Liver (tissue), 9 donors: Measurements from ENCODE around the gene PLAAT4. TPM values are rescaled to one million over a fixed set of nuclear protein-coding genes. Genes with fewer than 3 reads are reported as not detected.

Experiments used
- DNase-seq: peaks from one replicate; pipeline ENCODE4 v3.0.0-alpha.2; 2017; ENCODE audit warnings: low spot score
- H3K27ac ChIP-seq, 2 donors: one replicate each; pipeline ENCODE4 v1.7.0; 2013; ENCODE audit warnings: inconsistent platforms in 2 of 2, low read length in 2 of 2, control low read depth in 1 of 2, low read depth in 1 of 2, mild to moderate bottlenecking in 1 of 2
- H3K27me3 ChIP-seq, 4 donors: one replicate each; pipeline versions ENCODE4 v1.6.1 to v1.7.0; 2013; ENCODE audit warnings: low read length in 3 of 4, inconsistent platforms in 1 of 4, mild to moderate bottlenecking in 1 of 4, moderate library complexity in 1 of 4; ENCODE audit not compliant: control insufficient read depth in 4 of 4, insufficient read depth in 4 of 4
- H3K36me3 ChIP-seq, 4 donors: one replicate each; pipeline versions ENCODE4 v1.6.1 to v1.7.0; 2013; ENCODE audit warnings: low read length in 3 of 4, mild to moderate bottlenecking in 3 of 4, low read depth in 1 of 4, moderate library complexity in 1 of 4; ENCODE audit not compliant: control insufficient read depth in 4 of 4, insufficient read depth in 3 of 4
- H3K4me1 ChIP-seq, 4 donors: one replicate each; pipeline versions ENCODE4 v1.6.1 to v1.7.0; 2013; ENCODE audit warnings: low read length in 3 of 4, mild to moderate bottlenecking in 3 of 4, moderate library complexity in 1 of 4; ENCODE audit not compliant: control insufficient read depth in 4 of 4, insufficient read depth in 4 of 4
- H3K4me3 ChIP-seq, 3 donors: one replicate each; pipeline versions ENCODE4 v1.6.1 to v1.7.0; 2013; ENCODE audit warnings: low read length in 3 of 3, control low read depth in 1 of 3, low read depth in 1 of 3, mild to moderate bottlenecking in 1 of 3
- H3K9ac ChIP-seq, 2 donors: one replicate each; pipeline ENCODE4 v1.7.0; 2013; ENCODE audit warnings: low read length in 2 of 2, mild to moderate bottlenecking in 2 of 2, moderate library complexity in 2 of 2, control low read depth in 1 of 2, low read depth in 1 of 2
- H3K9me3 ChIP-seq, 4 donors: one replicate each; pipeline versions ENCODE4 v1.6.1 to v1.7.0; 2013; ENCODE audit warnings: low read length in 3 of 4; ENCODE audit not compliant: control insufficient read depth in 4 of 4
- EGR1 ChIP-seq, 2 donors: IDR thresholded peaks; 2 replicates each; pipeline ENCODE4 v1.6.1; 2016 to 2018; ENCODE audit warnings: antibody characterized with exemption in 2 of 2, low read depth in 2 of 2
- FOXA1 ChIP-seq: IDR thresholded peaks from 2 replicates; pipeline ENCODE4 v1.6.1; 2016; ENCODE audit warnings: antibody characterized with exemption
- FOXA2 ChIP-seq: IDR thresholded peaks from 2 replicates; pipeline ENCODE4 v1.6.1; 2016; ENCODE audit warnings: antibody characterized with exemption
- GABPA ChIP-seq, 2 donors: IDR thresholded peaks in 1 of 2; conservative IDR thresholded peaks in 1 of 2; 2 replicates each; pipeline ENCODE4 v1.6.1; 2016; ENCODE audit warnings: antibody characterized with exemption in 2 of 2, mild to moderate bottlenecking in 1 of 2, moderate library complexity in 1 of 2
- HNF4A ChIP-seq, 2 donors: conservative IDR thresholded peaks; 2 replicates each; pipeline ENCODE4 v1.6.1; 2016; ENCODE audit warnings: antibody characterized with exemption in 2 of 2, mild to moderate bottlenecking in 2 of 2
- HNF4G ChIP-seq: IDR thresholded peaks from 2 replicates; pipeline ENCODE4 v1.6.1; 2016; ENCODE audit warnings: antibody characterized with exemption
- JUND ChIP-seq, 2 donors: IDR thresholded peaks; 2 replicates each; pipeline ENCODE4 v1.6.1; 2016; ENCODE audit warnings: antibody characterized with exemption in 2 of 2
- NR2F2 ChIP-seq: IDR thresholded peaks from 2 replicates; pipeline ENCODE4 v1.6.1; 2016; ENCODE audit warnings: antibody characterized with exemption
- RAD21 ChIP-seq, 2 donors: IDR thresholded peaks; 2 replicates each; pipeline ENCODE4 v1.6.1; 2016; ENCODE audit warnings: antibody characterized with exemption in 2 of 2, mild to moderate bottlenecking in 2 of 2
- RXRA ChIP-seq, 2 donors: IDR thresholded peaks; 2 replicates each; pipeline ENCODE4 v1.6.1; 2017 to 2018; ENCODE audit warnings: antibody characterized with exemption in 2 of 2, mild to moderate bottlenecking in 1 of 2
- SP1 ChIP-seq: IDR thresholded peaks from 2 replicates; pipeline ENCODE4 v1.6.1; 2018; ENCODE audit warnings: antibody characterized with exemption, mild to moderate bottlenecking
- TAF1 ChIP-seq: conservative IDR thresholded peaks from 2 replicates; pipeline ENCODE4 v1.6.1; 2016; ENCODE audit warnings: antibody characterized with exemption, mild to moderate bottlenecking
- YY1 ChIP-seq: IDR thresholded peaks from 2 replicates; pipeline ENCODE4 v1.6.1; 2016; ENCODE audit warnings: antibody characterized with exemption, mild to moderate bottlenecking
- WGBS: extraction: QIAGEN DNeasy Blood & Tissue Kit; methylation state at CpG from one replicate; pipeline ENCODE4 v1.1.7; 2013; 5-methylcytosine and 5-hydroxymethylcytosine counted together
- polyA plus RNA-seq, 2 donors: library from polyadenylated mRNA; stranded (reverse) in 1 of 2; unstranded in 1 of 2; fragments of 200-250 nt in 1 of 2; fragments of >200 nt in 1 of 2; fragmentation: Nextera tagmentation in 1 of 2; extraction: Ambion mirVana in 1 of 2; gene quantifications; one replicate each; pipeline versions ENCODE4 v1.2.1 to v1.2.3, GENCODE V29; 2013 to 2015
- total RNA-seq, 2 donors: library from RNA; depleted of rRNA; stranded (reverse); fragments of >200 nt; gene quantifications; one replicate each; pipeline ENCODE4 v1.2.3, GENCODE V29; 2014
- TF ChIP-seq, protein P1 (sequence below): fragments of 150-350 bp; IDR thresholded peaks from 2 replicates; pipeline ENCODE4 v1.5.1; 2017; ENCODE audit warnings: improper control_type of control experiment, low read depth, low read length; ENCODE audit not compliant: missing input control
- TF ChIP-seq, protein P2 (sequence below): IDR thresholded peaks from 2 replicates; pipeline ENCODE4 v1.6.1; 2016; ENCODE audit warnings: antibody characterized with exemption
- TF ChIP-seq, protein P3 (sequence below): IDR thresholded peaks from 2 replicates; pipeline ENCODE4 v1.6.1; 2016; ENCODE audit warnings: antibody characterized with exemption
- TF ChIP-seq, protein P4 (sequence below): IDR thresholded peaks from 2 replicates; pipeline ENCODE4 v1.6.1; 2016; ENCODE audit warnings: antibody characterized with exemption, mild to moderate bottlenecking
- TF ChIP-seq, protein P5 (sequence below): IDR thresholded peaks from 2 replicates; pipeline ENCODE4 v1.6.1; 2016; ENCODE audit warnings: antibody characterized with exemption
- donor health status: healthy.
- donor health status: healthy.
- donor health status: healthy.
- donor health status: healthy.
- donor health status: healthy.

The PLAAT4 gene
- total and polyA plus RNA-seq, 4 donors: 4.4 to 86.4 (median 44.8) TPM

DNA sequence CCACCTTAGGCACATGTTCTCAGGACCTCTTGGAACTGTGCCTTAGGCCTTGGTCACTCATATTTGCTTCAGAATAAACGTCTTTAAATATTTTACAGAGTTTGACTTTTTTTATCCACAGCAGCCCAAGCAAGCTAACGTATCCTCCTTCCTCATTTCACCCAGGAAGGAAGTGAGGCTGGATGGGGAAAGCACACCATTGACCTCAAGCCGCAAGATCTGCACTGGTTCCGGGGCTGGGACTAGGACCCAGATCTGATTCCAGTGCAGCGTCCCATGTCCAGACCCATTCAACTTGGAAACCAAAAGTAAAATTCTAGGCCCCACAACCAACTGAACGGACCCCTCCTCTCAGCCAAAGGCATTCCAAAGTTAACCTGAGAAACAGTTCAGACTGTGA lies 33.1 kb upstream of the PLAAT4 start:
- Histone ChIP-seq H3K9me3 (peaks cover 0 to 4% (median 2%) of the 10 kb centered on the region in 4 donors), H3K27ac (no peak overlapping the region), H3K4me1 (peaks cover 12 to 39% (median 28%) of the 10 kb centered on the region in 4 donors)

More for the DNA sequence above, 33.1 kb upstream of the PLAAT4 start:
- no peak overlapping the region for H3K4me3 ChIP-seq
- TF ChIP-seq, protein P1, sequence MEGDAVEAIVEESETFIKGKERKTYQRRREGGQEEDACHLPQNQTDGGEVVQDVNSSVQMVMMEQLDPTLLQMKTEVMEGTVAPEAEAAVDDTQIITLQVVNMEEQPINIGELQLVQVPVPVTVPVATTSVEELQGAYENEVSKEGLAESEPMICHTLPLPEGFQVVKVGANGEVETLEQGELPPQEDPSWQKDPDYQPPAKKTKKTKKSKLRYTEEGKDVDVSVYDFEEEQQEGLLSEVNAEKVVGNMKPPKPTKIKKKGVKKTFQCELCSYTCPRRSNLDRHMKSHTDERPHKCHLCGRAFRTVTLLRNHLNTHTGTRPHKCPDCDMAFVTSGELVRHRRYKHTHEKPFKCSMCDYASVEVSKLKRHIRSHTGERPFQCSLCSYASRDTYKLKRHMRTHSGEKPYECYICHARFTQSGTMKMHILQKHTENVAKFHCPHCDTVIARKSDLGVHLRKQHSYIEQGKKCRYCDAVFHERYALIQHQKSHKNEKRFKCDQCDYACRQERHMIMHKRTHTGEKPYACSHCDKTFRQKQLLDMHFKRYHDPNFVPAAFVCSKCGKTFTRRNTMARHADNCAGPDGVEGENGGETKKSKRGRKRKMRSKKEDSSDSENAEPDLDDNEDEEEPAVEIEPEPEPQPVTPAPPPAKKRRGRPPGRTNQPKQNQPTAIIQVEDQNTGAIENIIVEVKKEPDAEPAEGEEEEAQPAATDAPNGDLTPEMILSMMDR: no peak
- TF ChIP-seq FOXA2 (no peak), RAD21 (IDR thresholded peaks at IDR 0.05) (no peak), SP1 (no peak), FOXA1 (no peak), NR2F2 (no peak), YY1 (no peak), HNF4G (no peak), RXRA (IDR thresholded peaks at IDR 0.05) (no peak), JUND (IDR thresholded peaks at IDR 0.05) (no peak), EGR1 (IDR thresholded peaks at IDR 0.05; ENCODE audit: low read depth in 2 of 2) (no peak), GABPA (IDR thresholded peaks at IDR 0.05 in 1 of 2, conservative IDR thresholded peaks at IDR 0.05 in 1 of 2) (no peak), HNF4A (conservative IDR thresholded peaks at IDR 0.05) (no peak), TAF1 (no peak)
- TF ChIP-seq, protein P2, sequence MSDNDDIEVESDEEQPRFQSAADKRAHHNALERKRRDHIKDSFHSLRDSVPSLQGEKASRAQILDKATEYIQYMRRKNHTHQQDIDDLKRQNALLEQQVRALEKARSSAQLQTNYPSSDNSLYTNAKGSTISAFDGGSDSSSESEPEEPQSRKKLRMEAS: no peak
- TF ChIP-seq, protein P3, sequence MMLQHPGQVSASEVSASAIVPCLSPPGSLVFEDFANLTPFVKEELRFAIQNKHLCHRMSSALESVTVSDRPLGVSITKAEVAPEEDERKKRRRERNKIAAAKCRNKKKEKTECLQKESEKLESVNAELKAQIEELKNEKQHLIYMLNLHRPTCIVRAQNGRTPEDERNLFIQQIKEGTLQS: no peak
- TF ChIP-seq, protein P4, sequence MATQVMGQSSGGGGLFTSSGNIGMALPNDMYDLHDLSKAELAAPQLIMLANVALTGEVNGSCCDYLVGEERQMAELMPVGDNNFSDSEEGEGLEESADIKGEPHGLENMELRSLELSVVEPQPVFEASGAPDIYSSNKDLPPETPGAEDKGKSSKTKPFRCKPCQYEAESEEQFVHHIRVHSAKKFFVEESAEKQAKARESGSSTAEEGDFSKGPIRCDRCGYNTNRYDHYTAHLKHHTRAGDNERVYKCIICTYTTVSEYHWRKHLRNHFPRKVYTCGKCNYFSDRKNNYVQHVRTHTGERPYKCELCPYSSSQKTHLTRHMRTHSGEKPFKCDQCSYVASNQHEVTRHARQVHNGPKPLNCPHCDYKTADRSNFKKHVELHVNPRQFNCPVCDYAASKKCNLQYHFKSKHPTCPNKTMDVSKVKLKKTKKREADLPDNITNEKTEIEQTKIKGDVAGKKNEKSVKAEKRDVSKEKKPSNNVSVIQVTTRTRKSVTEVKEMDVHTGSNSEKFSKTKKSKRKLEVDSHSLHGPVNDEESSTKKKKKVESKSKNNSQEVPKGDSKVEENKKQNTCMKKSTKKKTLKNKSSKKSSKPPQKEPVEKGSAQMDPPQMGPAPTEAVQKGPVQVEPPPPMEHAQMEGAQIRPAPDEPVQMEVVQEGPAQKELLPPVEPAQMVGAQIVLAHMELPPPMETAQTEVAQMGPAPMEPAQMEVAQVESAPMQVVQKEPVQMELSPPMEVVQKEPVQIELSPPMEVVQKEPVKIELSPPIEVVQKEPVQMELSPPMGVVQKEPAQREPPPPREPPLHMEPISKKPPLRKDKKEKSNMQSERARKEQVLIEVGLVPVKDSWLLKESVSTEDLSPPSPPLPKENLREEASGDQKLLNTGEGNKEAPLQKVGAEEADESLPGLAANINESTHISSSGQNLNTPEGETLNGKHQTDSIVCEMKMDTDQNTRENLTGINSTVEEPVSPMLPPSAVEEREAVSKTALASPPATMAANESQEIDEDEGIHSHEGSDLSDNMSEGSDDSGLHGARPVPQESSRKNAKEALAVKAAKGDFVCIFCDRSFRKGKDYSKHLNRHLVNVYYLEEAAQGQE: no peak
- TF ChIP-seq, protein P5, sequence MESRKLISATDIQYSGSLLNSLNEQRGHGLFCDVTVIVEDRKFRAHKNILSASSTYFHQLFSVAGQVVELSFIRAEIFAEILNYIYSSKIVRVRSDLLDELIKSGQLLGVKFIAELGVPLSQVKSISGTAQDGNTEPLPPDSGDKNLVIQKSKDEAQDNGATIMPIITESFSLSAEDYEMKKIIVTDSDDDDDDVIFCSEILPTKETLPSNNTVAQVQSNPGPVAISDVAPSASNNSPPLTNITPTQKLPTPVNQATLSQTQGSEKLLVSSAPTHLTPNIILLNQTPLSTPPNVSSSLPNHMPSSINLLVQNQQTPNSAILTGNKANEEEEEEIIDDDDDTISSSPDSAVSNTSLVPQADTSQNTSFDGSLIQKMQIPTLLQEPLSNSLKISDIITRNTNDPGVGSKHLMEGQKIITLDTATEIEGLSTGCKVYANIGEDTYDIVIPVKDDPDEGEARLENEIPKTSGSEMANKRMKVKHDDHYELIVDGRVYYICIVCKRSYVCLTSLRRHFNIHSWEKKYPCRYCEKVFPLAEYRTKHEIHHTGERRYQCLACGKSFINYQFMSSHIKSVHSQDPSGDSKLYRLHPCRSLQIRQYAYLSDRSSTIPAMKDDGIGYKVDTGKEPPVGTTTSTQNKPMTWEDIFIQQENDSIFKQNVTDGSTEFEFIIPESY: no peak
- 69% methylated on average over 6 of the region's 6 CpGs for WGBS
- DNase-seq: no peak
- no peaks in the 10 kb centered on the region for H3K27me3 ChIP-seq
- no peaks in the 10 kb centered on the region for H3K36me3 ChIP-seq
- no peak overlapping the region for H3K9ac ChIP-seq
